ENCODE measurements around the gene BRI3.
"Not testable (repeated sequence)": the region's sequence is repeated elsewhere in the genome, so short reads cannot be mapped to it uniquely, and the experiment has no call there.

Gene BRI3

DNA sequence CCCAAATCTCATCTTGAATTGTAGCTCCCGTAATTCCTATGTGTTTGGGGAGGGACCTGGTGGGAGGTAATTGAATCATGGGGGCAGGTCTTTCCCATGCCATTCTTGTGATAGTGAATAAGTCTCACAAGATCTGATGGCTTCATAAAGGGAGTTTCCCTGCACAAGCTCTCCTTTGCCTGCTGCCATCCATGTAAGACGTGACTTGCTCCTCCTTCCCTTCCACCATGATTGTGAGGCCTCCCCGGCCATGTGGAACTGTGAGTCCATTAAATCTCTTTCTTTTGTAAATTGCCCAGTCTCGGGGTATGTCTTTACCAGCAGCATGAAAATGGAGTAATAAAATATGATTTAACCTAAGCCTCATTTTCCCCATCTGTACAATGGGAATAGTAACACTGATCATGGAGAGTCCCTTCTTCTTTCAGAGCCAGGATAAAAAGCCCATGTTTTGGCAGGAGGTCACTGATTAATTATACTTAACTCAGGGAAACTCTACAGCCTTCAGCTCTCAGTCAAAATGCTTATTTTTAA is 34.6 kb downstream of the BRI3 start:
- DNase-seq: not testable (repeated sequence)

DNA sequence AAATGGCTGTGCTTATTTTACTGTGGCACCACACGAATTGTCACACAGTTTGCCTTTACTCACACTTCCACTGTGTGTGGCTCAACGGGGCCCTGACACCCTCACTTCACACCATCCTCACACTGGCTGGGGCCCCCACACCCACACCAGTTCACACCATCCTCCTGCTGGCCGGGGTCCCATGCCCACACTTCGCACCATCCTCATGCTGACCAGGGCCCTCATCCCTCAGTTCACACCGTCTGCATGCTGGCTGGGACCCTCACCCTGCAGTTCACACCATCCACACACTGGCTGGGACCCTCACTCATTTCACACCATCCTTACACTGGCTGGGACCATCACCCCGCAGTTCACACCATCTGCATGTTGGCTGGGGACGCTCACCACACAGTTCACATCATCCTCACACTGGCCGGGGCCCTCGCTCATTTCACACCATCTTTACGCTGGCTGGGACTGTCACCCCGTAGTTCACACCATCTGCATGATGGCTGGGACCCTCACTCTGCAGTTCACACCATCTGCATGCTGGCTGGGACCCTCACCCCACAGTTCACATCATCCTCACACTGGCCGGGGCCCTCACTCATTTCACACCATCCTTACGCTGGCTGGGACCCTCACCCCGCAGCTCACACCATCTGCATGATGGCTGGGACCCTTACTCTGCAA is 36.0 kb downstream of the BRI3 start:
- DNase-seq: no peak

DNA sequence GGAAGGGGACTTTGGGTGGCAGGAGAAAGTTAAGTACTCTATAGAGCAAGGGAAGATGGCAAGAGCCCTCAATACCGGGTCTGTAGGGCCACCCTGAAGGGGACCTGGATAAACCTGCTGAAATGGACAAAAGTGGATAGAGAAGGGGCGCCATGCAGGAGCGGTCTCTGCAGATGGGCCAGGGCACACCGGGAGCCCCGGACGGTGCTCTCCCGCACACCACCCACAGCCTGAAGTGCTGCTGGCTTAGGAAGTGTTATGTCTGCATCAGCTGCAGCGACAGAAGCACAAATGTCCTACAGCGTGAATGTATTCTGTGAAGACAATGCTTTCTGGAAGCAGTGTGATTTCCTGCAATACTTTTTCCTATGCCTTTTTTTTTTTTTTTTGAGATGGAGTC is 37.7 kb downstream of the BRI3 start:
- DNase-seq: no peak

DNA sequence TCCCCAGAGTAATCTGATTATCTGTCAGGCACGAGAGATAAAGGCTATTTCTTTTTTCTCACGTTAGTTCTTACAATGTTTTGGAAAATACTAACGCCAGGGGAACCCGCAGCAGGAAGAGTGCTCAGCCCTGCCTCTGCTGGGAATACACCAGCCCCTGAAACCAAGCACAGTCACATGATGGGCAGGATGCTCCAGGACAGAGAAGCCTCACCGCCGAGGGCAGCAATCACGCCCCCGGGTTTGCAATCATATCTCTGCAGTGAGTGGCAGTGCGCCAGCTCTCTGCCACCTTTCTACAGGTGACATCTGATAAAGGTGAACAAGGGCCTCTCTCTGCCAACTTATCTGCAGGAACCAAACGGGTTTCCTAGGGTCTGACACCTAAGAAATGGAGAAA is 39.8 kb downstream of the BRI3 start:
- DNase-seq: no peak

DNA sequence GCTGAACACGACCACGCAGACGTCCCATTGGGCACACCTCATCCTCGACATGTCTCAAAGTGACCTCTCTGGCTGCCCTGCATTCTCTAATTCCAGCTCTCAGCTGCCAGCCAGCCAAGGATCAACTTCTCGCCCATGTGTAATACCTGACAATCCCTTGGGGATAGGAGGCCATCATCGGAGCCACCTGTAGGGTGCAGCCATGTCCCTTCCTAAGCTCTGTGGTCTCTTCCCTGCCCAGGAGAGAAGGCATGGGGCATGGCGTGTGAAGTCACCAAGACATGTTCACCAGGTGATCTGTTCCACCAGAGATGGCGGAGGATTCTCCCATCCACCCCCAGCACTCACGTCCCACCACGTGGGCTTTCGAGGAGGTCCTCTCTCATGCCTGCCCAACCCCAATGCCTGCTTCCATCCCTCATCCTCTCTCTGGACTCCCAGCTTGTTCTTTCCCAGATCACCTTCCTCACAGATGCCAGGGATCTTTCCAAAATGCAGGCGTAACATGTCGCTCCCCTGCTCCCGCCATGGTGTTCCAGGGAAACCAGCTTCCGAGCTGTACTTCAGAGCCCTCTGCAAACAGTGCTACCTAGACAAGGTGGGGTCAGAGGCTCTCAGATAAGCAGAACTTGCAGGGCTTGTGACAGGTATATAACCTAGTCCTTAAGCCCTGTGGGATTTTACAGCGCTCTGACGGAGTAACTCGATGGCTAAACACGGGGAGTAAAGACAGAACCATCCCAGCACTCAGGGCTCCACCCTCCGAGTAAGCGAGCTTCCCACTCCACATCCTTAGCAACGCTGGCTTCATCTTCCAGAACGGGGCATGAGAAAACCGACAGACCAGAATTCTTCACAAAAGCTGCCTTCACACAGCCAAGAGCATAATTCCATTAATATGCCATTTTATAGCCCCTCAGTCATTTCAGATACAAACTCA is 41.1 kb downstream of the BRI3 start:
- no peak for DNase-seq

DNA sequence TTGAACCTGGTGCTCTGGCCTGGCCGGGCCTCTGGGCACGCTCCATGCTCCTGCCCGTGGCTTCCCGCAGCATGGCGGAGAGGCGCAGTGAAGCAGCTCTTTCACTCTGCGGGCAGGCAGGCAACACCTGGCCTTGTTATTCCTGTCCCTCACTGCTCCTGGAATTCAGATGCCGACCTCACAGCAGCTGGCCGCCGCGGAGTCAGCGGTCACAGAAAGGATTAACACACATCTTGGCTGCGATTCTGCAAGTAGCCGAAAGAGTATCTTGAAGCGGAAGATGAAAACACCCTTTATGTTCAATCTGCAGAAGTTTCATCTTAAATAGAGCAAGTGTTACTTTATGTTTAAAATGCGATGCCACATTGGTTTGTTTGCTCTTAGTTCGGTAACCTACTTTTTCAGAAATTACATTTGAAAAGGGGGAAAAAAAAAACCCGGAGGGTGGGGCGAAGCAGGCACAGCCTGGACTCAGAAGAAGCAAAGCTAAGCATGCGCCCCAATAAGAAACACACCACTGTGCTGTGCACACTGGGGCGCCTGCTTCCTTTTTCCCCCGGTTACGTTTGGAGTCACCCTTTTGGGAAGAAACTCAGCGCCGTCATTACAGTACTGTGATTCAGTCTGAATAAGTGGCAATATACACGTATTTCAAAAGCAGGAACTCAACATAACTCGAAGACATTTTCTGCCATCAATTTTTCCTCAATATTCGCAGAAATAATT is 42.3 kb downstream of the BRI3 start:
- DNase-seq: no peak

DNA sequence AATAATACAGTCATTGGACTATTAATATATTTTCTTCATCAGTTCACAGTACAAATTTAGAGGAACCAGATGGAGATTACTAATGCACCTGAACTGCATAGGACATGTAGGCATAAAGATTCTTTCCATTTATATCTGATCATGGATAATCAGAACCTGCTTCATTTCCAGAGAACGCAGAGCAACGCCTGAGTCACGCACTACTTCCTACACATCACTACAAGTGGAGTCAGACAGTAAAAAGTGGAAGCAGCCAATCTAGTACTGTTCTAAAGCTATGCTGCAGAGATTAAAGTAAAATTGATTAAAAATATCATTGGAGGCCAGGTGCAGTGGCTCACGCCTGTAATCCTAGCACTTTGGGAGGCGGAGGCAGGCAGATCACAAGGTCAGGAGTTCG is 43.3 kb downstream of the BRI3 start:
- DNase-seq: no peak

DNA sequence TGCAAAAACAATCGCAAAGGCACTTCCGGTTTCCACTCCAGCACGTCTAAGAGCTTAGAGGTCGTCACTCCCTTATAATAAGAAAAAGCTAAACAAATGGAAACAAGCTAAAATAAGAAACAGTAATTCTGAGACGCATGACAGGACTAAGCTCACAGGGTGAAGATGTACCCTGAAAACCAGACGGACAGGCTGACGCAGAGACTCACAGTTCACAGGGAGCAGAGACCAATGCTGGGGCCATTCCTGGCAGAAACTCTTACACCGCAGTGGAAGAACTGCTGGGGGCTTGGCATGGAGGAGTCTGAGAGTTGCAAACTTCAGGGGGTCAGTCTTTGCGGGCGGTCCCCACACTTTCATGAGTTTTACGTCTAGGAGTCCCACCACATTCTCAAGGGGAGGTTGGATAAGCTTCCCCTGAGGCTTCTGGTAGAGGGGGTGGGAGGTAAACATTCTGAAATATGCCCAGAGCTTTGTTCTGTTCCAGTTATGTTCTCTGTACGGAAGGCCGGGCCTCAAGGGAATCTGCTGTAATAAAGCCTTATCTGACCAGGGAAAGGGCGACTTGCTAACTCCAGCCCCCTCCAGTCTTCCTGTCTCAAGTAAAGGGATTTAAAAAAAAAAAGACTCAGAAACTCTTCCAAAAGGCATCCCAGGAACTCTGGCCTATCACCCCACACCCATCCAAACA is 47.8 kb downstream of the BRI3 start:
- no peak for DNase-seq

DNA sequence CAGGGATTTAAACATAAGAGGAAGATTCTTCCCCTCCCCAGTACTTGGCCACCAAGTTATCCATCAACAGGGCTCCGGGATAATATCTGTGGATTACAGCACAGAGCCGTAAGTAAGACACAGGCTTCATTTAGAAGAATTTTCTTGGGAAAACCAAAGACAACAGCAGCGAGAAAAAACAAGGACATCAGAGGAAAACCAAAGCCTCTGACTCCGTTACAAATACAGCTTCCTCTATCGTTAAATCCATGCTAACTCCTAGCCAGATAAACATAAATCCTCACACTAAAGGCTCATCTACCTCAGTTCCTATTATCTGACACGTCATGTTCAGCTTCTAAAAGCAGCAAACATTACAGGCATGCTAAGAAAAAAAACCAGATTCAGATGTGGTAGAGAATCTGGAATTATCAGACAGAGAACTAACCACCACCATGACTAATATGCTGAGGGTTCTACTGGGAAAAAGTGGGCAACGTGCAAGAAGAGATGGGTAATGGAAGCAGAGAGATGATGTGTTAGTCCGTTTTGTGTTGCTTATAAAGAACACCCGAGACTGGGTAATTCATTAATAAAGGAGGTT is 48.4 kb downstream of the BRI3 start:
- no peak for DNase-seq

DNA sequence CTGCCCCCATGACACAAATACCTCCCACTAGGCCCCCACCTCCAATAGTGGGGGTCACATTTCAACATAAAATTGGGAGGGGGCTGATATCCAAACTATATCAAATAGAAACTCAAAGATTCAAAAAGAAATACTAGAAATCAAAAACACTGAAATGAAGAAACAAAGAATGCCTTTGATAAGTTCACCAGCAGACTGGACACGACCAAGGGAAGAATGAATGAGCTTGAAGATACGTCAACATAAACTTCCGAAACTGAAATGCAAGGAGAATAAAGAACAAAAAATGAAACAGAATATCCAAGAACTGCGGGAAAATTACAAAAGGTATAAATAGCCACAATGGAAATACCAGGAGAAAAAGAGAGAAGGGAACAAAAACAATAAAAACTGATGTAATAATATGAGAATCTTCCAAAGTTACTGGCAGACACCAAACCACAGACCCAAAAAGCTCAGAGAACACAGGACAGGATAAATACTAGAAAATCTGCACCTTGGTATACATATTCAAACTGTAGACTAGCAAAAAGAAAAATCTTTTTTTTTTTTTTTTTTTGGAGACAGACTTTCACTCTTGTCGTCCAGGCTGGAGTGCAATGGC is 49.5 kb downstream of the BRI3 start:
- no peak for DNase-seq

DNA sequence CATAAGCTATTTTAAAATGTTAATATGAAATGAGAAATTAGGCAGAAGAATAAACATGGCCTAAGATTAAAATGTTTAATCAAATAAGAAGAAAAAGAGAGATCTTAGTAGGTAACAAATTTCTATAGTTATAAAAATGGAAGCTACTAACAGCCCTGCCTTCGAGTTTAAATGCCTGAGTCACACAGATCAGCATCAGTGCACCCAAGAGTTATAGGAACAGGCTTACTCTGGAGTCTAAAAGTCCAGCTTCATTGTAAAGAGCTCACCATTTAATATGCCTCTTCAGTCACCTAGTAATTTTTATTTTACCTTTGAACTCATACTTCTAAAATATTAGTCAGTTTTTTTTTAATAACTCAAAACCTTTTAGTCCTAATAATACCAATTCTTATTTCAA is 52.6 kb downstream of the BRI3 start:
- DNase-seq: no peak

DNA sequence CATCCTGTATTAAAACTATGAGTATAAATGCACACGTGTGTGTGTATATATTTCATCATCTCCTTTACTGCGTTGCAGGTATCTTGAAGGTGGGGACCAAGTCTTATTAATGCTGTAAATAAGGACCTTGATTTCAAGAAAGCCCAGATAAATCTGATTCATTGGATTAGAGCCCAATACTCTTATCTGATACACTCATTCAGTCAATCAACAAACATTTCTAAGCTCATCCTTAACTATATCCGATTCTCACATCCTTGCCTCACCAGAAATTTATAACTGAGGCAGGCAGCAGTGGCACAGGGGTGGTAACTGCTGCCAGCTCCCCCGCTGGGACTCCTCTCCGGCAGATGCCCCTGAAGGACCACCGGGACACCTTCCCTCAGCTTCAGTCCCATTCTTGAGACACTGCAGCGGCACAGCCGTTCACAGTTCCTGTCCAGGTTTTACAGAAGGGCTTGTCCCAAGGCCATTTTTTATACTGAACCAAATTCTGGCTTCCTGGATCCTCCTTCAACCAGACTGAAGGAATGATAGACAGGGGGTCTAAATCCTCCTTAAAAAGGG is 54.0 kb downstream of the BRI3 start:
- no peak for DNase-seq

DNA sequence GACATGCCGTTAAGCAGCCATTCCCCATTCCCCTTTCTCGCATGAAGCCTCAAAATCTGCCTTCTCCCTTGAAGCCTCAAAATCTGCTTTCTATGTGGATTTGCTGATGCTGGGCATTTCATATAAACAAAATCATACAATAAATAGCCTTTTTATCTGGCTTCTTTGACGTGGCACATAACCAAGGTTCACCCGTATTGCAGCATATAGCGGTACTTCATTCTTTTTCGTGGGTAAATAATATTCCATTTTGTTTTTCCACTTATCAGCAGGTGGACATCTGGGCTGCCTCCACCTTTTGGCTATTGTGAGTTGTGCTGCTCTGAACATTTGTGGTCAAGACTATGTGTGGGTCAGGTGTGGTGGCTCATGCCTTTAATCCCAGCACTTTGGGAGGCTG is 57.0 kb downstream of the BRI3 start:
- DNase-seq: no peak

DNA sequence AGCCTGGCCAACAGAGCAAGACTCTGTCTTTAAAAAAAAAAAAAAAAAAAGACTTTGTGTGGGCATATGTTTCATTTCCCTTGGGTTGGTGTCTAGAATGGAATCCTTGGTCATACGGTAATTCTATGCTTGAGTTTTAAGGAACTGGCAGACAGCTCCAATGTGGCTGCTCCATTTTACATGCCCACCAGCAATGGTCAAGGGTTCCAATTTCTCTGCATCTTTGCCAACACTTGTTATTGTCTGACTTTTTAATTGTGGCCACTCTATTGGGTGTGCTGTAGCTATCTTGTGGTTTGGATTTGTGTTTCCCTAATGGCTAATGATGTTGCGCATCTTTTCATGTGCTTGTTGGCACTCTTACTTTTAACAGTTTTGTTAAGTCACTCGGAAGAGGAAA is 57.6 kb downstream of the BRI3 start:
- DNase-seq: no peak

DNA sequence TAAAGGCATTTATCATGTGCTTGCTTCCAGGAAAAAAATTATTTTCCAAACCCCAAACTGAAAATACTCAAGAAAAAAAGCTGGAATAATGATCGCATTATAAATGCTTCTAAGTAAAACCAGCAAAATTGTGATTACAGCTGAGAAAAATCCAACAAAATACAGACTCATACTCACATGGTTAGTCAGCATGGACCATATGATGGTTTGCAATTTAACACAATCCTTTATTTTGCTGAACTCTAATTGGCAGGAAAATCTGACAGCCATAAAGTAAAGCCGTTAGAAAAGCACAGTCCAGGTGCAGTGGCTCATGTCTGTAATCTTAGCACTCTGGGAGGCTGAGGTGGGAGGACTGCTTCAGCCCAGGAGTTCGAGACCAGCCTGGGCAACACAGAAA is 59.6 kb downstream of the BRI3 start:
- no peak for DNase-seq

Data from activated T-cell treated with anti-CD3 and anti-CD28 coated beads, Interleukin-2, amount 50 U/mL, for 48 hours (primary cell).